K562 (cell line): ENCODE measurements around the gene RNF103. TPM values are rescaled to one million over a fixed set of nuclear protein-coding genes. Genes with fewer than 3 reads are reported as not detected.
A peak's percentile ranks its signal among the peaks of the same experiment; 100 is the strongest.

Experiments used
- E2F8 ChIP-seq: fragments of 450-650 bp; IDR thresholded peaks from 2 replicates; pipeline ENCODE4 v1.7.1; 2018; ENCODE audit warnings: mild to moderate bottlenecking, low read depth; ENCODE audit not compliant: partially characterized antibody
- GATA2 ChIP-seq: sonication (generic); formaldehyde crosslinking; IDR thresholded peaks from 2 replicates; pipeline ENCODE4 v1.4.0; 2020; ENCODE audit warnings: mild to moderate bottlenecking, missing genetic modification reagents
- HLTF ChIP-seq: fragments of 450-650 bp; IDR thresholded peaks from 2 replicates; pipeline ENCODE4 v1.6.1; 2016
- RFX1 ChIP-seq: fragments of 450-650 bp; IDR thresholded peaks from 2 replicates; pipeline ENCODE4 v1.6.1; 2016; ENCODE audit warnings: mild to moderate bottlenecking, moderate library complexity
- SMARCB1 ChIP-seq: IDR thresholded peaks from 2 replicates; pipeline ENCODE4 v1.6.1; 2011; ENCODE audit warnings: improper control_type of control experiment, low read depth; ENCODE audit not compliant: insufficient read length
- SMARCC2 ChIP-seq: fragments of 450-650 bp; IDR thresholded peaks from 2 replicates; pipeline ENCODE4 v1.6.1; 2017; ENCODE audit warnings: antibody characterized with exemption, moderate library complexity, mild to moderate bottlenecking, low read depth
- SNRNP70 ChIP-seq: fragments of 200-400 bp; formaldehyde crosslinking; optimal IDR thresholded peaks from 2 replicates; pipeline ENCODE3; 2017; ENCODE audit warnings: low read depth, low read length
- ZBTB11 ChIP-seq, 3 experiments: fragments of 200-800 bp in 1 of 3; fragments of 250-450 bp in 1 of 3; fragments of 450-650 bp in 1 of 3; sonication (Bioruptor Pico) in 1 of 3; sonication (Bioruptor generic) in 1 of 3; formaldehyde crosslinking in 1 of 3; IDR thresholded peaks; 2 replicates each; pipeline versions ENCODE4 v1.6.1 to v1.8.0; 2016 to 2022; ENCODE audit warnings: mild to moderate bottlenecking in 2 of 3, missing genetic modification characterization in 2 of 3, missing compliant biosample characterization in 1 of 3, moderate library complexity in 1 of 3
- ZNF407 ChIP-seq: fragments of 450-650 bp; IDR thresholded peaks from 2 replicates; pipeline ENCODE4 v1.6.1; 2016; ENCODE audit warnings: low read depth
- polyA plus RNA-seq, 8 experiments: library from polyadenylated mRNA; depleted of rRNA in 4 of 8; stranded (reverse) in 5 of 8; unstranded in 3 of 8; fragments of >200 nt; fragmentation: Nextera tagmentation in 2 of 8; fragmentation: Illumina TruSeq in 1 of 8; extraction: Ambion mirVana in 2 of 8; extraction: Trizol in 1 of 8; gene quantifications; 2 replicates each; pipeline versions ENCODE4 v1.2.1 to v1.2.3, GENCODE V29; 2011 to 2014; ENCODE audit warnings: inconsistent platforms in 1 of 8, missing spikeins in 1 of 8
- total RNA-seq, 7 experiments: library from RNA; depleted of rRNA in 6 of 7; stranded (reverse); fragments of >200 nt in 6 of 7; fragmentation: Illumina TruSeq in 2 of 7; extraction: Trizol in 2 of 7; gene quantifications; 2 replicates each; pipeline versions ENCODE4 v1.2.1 to v1.2.3, GENCODE V29; 2011 to 2021; ENCODE audit warnings: low replicate concordance in 1 of 7
- TF ChIP-seq, protein P1 (sequence below): fragments of 450-650 bp; formaldehyde crosslinking; IDR thresholded peaks from 2 replicates; pipeline ENCODE4 v1.4.0; 2020; ENCODE audit warnings: mild to moderate bottlenecking, moderate library complexity

RNF103 gene
- total and polyA plus RNA-seq, 9 of the 15 experiments (the other 6 are each of a cell fraction or from before 2014, with no cell fraction given) = 1.2 to 6.8 (median 4.6) TPM

DNA sequence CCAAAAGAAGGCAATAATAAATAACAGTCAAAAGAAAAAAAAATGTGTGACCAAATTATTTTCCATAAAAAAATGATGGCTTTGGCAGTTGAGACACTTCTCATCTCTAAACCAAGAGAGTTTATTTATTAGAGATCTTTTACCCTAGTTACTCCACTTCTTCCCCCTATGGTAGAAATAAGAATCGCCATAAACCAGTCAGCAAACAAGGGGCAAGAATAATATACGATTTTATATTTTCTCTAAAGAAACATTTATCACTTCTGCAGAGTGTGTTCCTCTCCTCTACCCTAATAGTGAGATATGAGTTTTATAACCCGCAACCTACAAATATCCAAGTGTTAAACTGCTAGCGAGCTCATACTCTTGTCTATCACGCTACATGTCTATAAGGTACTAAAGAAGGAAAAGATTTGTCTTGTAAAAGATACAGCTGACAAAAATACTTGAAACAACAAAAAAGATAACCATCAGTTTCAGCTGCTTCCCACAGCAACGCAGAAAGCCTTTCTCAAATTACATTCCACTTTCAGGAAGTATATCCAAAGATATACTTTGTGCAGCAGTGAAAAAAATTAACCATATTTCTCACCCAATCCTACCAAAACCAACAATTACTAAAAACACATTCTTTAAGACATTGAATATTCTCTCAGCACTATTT lies 2.3 kb downstream of the RNF103 start (continued):
- TF ChIP-seq ZBTB11 (CRISPR knock-in tag; IDR thresholded peaks at IDR 0.05) = no peak
- TF ChIP-seq E2F8 = no peak
- TF ChIP-seq SMARCC2 = no peak
- no peak for TF ChIP-seq SNRNP70
- peak; percentile 77 for TF ChIP-seq RFX1
- TF ChIP-seq, protein P1, sequence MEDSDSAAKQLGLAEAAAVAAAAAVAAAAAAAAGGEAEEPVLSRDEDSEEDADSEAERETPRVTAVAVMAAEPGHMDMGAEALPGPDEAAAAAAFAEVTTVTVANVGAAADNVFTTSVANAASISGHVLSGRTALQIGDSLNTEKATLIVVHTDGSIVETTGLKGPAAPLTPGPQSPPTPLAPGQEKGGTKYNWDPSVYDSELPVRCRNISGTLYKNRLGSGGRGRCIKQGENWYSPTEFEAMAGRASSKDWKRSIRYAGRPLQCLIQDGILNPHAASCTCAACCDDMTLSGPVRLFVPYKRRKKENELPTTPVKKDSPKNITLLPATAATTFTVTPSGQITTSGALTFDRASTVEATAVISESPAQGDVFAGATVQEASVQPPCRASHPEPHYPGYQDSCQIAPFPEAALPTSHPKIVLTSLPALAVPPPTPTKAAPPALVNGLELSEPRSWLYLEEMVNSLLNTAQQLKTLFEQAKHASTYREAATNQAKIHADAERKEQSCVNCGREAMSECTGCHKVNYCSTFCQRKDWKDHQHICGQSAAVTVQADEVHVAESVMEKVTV (CRISPR knock-in tag) = no peak
- peak; percentile 35 for TF ChIP-seq SMARCB1
- peak; percentile 75 for TF ChIP-seq GATA2 (CRISPR knock-in tag)
- no peak for TF ChIP-seq HLTF
- TF ChIP-seq ZNF407 = no peak
